ENCODE data around the gene PRSS48. TPM values are rescaled to one million over a fixed set of nuclear protein-coding genes. Genes with fewer than 3 reads are reported as not detected.

Gene PRSS48, protein sequence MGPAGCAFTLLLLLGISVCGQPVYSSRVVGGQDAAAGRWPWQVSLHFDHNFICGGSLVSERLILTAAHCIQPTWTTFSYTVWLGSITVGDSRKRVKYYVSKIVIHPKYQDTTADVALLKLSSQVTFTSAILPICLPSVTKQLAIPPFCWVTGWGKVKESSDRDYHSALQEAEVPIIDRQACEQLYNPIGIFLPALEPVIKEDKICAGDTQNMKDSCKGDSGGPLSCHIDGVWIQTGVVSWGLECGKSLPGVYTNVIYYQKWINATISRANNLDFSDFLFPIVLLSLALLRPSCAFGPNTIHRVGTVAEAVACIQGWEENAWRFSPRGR
- total RNA-seq, result not detected
- long read RNA-seq, result 0 reads

DNA sequence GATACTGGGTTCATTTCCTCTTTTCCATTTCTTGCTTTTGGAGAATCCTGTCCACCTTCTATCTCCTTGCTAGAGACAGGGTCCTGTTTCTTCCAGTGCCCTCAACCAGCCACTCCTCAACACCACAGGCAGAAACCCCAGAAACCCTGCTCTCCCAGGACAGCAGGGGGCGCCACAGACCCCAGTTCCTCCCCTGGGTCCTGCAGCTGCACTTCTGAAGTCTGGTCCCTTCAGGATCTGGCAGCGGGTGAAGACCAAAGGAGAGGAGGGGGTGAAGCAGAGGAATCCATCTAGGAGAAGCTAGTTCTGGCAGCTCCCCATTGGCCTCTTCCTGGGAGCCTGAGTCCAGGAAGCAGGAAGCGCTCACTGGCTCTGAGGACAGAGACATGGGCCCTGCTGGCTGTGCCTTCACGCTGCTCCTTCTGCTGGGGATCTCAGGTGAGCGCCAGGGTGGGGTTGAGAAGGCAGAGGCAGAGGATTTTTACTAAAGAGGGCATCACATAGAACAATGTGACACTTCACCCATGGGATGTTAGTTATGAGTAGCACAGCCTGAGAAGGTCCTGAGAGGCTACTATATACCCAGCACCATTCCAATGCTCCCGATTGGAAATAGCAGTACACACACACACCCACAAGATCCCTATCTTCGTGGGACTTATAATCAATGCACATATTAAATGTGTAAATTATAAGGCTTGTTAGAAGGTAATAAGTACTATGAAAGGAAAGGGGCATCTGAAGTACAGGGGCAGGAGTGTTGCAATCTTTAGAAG lies at the start of gene PRSS48:
PRSS48 (plus strand) TSS at position 375 of the 776 bp plus-strand sequence; CDS start at position 387, 12 bp downstream.
- peak; percentile 91 for ATAC-seq
- Histone ChIP-seq H3K27me3 (no peaks in the 10 kb centered on the region), H3K4me3 (no peak within 1 kb of the TSS), H3K4me1 (peaks cover 5% of the 10 kb centered on the region), H3K27ac (no peak within 1 kb of the TSS), H3K36me3 (no peaks in the 10 kb centered on the region), H3K9me3 (no peaks in the 10 kb centered on the region)
- intact Hi-C loops (cut with DNase I), result no loop called here
- TF ChIP-seq, protein P1, sequence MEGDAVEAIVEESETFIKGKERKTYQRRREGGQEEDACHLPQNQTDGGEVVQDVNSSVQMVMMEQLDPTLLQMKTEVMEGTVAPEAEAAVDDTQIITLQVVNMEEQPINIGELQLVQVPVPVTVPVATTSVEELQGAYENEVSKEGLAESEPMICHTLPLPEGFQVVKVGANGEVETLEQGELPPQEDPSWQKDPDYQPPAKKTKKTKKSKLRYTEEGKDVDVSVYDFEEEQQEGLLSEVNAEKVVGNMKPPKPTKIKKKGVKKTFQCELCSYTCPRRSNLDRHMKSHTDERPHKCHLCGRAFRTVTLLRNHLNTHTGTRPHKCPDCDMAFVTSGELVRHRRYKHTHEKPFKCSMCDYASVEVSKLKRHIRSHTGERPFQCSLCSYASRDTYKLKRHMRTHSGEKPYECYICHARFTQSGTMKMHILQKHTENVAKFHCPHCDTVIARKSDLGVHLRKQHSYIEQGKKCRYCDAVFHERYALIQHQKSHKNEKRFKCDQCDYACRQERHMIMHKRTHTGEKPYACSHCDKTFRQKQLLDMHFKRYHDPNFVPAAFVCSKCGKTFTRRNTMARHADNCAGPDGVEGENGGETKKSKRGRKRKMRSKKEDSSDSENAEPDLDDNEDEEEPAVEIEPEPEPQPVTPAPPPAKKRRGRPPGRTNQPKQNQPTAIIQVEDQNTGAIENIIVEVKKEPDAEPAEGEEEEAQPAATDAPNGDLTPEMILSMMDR (IDR thresholded peaks at IDR 0.05), result peak; percentile 68
- peak; percentile 77 for DNase-seq

DNA sequence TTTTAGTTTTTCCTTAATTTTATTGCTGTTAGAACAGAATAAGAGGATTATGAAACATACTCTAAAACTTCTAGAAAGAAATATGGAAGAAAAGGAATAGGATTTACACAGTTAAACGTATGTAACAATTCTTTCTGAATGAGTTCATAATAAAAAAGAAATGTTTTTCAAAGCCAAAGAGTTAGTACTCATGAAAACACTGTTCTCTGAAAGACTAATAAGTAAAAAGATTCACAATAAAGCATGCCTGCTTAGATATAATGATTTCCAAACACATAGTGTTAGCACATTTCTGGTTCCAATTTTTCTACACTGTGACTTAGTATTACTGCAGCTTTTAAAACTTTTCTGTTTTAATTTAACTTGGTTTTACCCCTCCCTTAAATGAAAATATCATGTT lies 49.8 kb upstream of the PRSS48 start:
- no peak for DNase-seq
- intact Hi-C loops (cut with DNase I), result no loop called here
- no peak for ATAC-seq
- Histone ChIP-seq H3K4me1 (peaks cover 4% of the 10 kb centered on the region), H3K27me3 (no peaks in the 10 kb centered on the region), H3K36me3 (no peaks in the 10 kb centered on the region), H3K9me3 (no peaks in the 10 kb centered on the region), H3K27ac (peak overlapping the region; percentile 78), H3K4me3 (peak overlapping the region; percentile 50)
- TF ChIP-seq, protein P1 (IDR thresholded peaks at IDR 0.05), result no peak

DNA sequence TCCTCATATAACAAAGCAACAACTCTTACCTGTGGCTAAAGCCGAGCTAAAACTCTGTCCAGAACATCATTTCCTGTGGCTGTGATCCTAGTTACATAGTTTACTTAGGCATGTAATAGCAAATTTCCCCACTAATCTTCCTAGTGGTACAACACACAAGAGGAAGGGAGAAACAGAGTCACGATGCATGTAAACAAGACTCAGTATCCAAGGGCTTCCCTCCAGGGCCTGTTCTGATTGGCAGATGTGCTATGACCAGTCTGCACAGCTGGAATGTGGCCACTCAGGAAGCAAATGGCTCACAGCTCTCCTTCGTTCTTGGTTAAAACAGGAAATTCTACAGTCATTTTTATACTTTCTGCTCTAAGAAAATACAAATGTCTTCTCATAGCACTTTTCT lies 49.2 kb upstream of the PRSS48 start:
- H3K4me1 ChIP-seq, result peaks cover 4% of the 10 kb centered on the region
- H3K9me3 ChIP-seq, result no peaks in the 10 kb centered on the region
- DNase-seq, result no peak
- H3K36me3 ChIP-seq, result no peaks in the 10 kb centered on the region
- H3K4me3 ChIP-seq, result peak overlapping the region; percentile 50
- intact Hi-C loops (cut with DNase I), result no loop called here
- H3K27me3 ChIP-seq, result no peaks in the 10 kb centered on the region
- ATAC-seq, result peak; percentile 63
- peak overlapping the region; percentile 78 for H3K27ac ChIP-seq
- TF ChIP-seq, protein P1 (IDR thresholded peaks at IDR 0.05), result no peak

DNA sequence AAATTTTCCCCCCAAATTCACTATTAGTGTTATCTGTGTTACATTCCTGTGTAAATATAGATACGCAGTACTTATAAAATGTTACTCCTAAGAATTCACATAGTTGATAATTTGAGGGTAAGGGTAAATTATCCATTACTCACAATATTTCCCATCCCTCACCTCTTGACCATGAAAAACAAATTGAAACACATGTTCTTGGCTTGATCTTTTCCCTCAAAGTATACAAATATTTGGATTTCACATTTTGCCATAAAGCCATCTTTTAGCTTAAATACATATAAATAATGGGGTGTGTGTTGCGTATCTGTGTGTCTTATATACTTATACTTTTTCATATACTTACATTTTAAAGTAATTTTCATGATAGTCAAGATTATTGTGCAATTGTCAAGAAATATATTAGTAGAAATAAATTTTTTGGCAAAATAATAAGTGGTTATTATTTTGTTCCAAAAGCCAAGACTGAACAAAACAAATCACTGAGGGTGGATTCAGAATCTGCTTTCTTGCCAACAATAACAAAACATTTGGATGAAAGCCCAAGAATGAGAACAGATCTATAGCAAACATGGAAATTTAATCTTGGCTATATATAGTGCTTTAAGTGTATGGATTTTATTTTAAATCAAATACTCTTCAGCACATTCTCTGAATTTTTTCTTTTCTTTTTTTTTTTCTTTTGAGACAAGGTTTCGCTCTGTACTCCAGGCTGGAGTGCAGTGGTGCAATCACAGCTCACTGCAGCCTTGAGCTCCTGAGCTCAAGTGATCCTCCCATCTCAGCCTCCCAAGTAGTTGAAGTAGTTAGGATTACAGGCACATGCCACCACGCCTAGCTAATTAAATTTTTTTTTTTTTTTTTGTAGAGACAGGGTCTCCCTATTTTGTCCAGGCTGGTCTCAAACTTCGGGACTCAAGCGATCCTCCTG lies 48.5 kb upstream of the PRSS48 start:
- no peak for DNase-seq
- TF ChIP-seq, protein P1 (IDR thresholded peaks at IDR 0.05), result no peak

GRCh38 chr4:151231915-151232595 lies 44.9 kb upstream of the PRSS48 start:
- H3K27me3 ChIP-seq, result no peaks in the 10 kb centered on the region
- TF ChIP-seq, protein P1 (IDR thresholded peaks at IDR 0.05), result no peak
- H3K4me1 ChIP-seq, result peaks cover 4% of the 10 kb centered on the region
- H3K27ac ChIP-seq, result peak overlapping the region; percentile 42
- ATAC-seq (no peak), DNase-seq (no peak)
- no peaks in the 10 kb centered on the region for H3K9me3 ChIP-seq
- intact Hi-C loops (cut with DNase I), result no loop called here
- H3K4me3 ChIP-seq, result no peak overlapping the region
- H3K36me3 ChIP-seq, result no peaks in the 10 kb centered on the region

More for the DNA sequence above, 48.5 kb upstream of the PRSS48 start:
- ATAC-seq, result no peak
- intact Hi-C loops (cut with DNase I), result no loop called here
- no peaks in the 10 kb centered on the region for H3K9me3 ChIP-seq
- no peaks in the 10 kb centered on the region for H3K36me3 ChIP-seq
- H3K4me3 ChIP-seq, result peak overlapping the region; percentile 50
- peaks cover 4% of the 10 kb centered on the region for H3K4me1 ChIP-seq
- no peaks in the 10 kb centered on the region for H3K27me3 ChIP-seq
- H3K27ac ChIP-seq, result peak overlapping the region; percentile 78

All from upper lobe of right lung (tissue), 1 donor.